Fibroblast of lung (primary cell): ENCODE results near the gene TMEM175. TPM values are rescaled to one million over a fixed set of nuclear protein-coding genes. Genes with fewer than 3 reads are reported as not detected.

ENCODE experiments used
- DNase-seq, 2 donors: peaks; one replicate each; pipeline versions ENCODE4 v3.0.0 to v3.0.0-alpha.2; 2010; ENCODE audit warnings: low read depth in 2 of 2
- H2AFZ ChIP-seq: 2 replicates; pipeline ENCODE4 v1.5.1; 2012; ENCODE audit warnings: low read length, control low read depth, inconsistent platforms
- H3K27ac ChIP-seq: 2 replicates; pipeline ENCODE4 v1.5.1; 2011; ENCODE audit warnings: low read length, control low read depth; ENCODE audit not compliant: insufficient read depth
- H3K27me3 ChIP-seq: 2 replicates; pipeline ENCODE4 v1.5.1; 2011; ENCODE audit warnings: mild to moderate bottlenecking, low read length; ENCODE audit not compliant: control insufficient read depth, insufficient read depth
- H3K36me3 ChIP-seq: 2 replicates; pipeline ENCODE4 v1.5.1; 2011; ENCODE audit warnings: low read length; ENCODE audit not compliant: control insufficient read depth, insufficient read depth
- H3K4me1 ChIP-seq: 2 replicates; pipeline ENCODE4 v1.5.1; 2011; ENCODE audit warnings: low read length; ENCODE audit not compliant: control insufficient read depth, insufficient read depth; ENCODE audit errors: extremely low read depth
- H3K4me2 ChIP-seq: 2 replicates; pipeline ENCODE4 v1.5.1; 2011; ENCODE audit warnings: low read length, control low read depth; ENCODE audit not compliant: insufficient read depth; ENCODE audit errors: extremely low read depth
- H3K4me3 ChIP-seq, 4 experiments: fragments of 200-600 bp in 1 of 4; sonication (generic) in 1 of 4; replicated peaks in 1 of 4; 2 replicates each; pipeline ENCODE4 v1.5.1; 2011 to 2016; ENCODE audit warnings: low read length in 4 of 4, low read depth in 3 of 4, mild to moderate bottlenecking in 3 of 4, control low read depth in 2 of 4, inconsistent platforms in 1 of 4, mixed read lengths in 1 of 4; ENCODE audit not compliant: insufficient read depth in 1 of 4; ENCODE audit errors: control extremely low read depth in 1 of 4
- H3K79me2 ChIP-seq: 2 replicates; pipeline ENCODE4 v1.5.1; 2012; ENCODE audit warnings: mild to moderate bottlenecking, low read length, inconsistent platforms; ENCODE audit not compliant: control insufficient read depth, insufficient read depth
- H3K9ac ChIP-seq: 2 replicates; pipeline ENCODE4 v1.5.1; 2011; ENCODE audit warnings: mild to moderate bottlenecking, low read length, control low read depth; ENCODE audit not compliant: insufficient read depth
- H3K9me3 ChIP-seq: 2 replicates; pipeline ENCODE4 v1.5.1; 2012; ENCODE audit warnings: low read depth, low read length; ENCODE audit not compliant: control insufficient read depth, insufficient read depth
- H4K20me1 ChIP-seq: 2 replicates; pipeline ENCODE4 v1.5.1; 2011; ENCODE audit warnings: low read length; ENCODE audit not compliant: control insufficient read depth, insufficient read depth; ENCODE audit errors: extremely low read depth
- EZH2 ChIP-seq: IDR thresholded peaks from 2 replicates; pipeline ENCODE4 v1.5.1; 2012; ENCODE audit warnings: low read length, control low read depth, mild to moderate bottlenecking; ENCODE audit errors: missing control alignments
- polyA plus RNA-seq, 2 donors: library from polyadenylated mRNA; depleted of rRNA in 1 of 2; stranded (reverse) in 1 of 2; unstranded in 1 of 2; fragments of >200 nt; gene quantifications; 2 replicates each; pipeline ENCODE4 v1.2.1, GENCODE V29; 2011 to 2012; ENCODE audit warnings: missing spikeins in 1 of 2
- total RNA-seq: library from RNA; depleted of rRNA; stranded (reverse); fragments of >200 nt; gene quantifications from 2 replicates; pipeline ENCODE4 v1.2.1, GENCODE V29; 2014
- TF ChIP-seq, protein P1 (sequence below), 2 donors: IDR thresholded peaks in 1 of 2; conservative IDR thresholded peaks in 1 of 2; 1 replicate in 1 of 2; 2 replicates in 1 of 2; pipeline ENCODE4 v1.5.1; 2011 to 2012; ENCODE audit warnings: low read length in 2 of 2, control low read depth in 1 of 2, inconsistent platforms in 1 of 2, low read depth in 1 of 2, mild to moderate bottlenecking in 1 of 2

The TMEM175 gene
- total and polyA plus RNA-seq, 2 donors (not counting 1 experiment from before 2014, with no cell fraction given): 16.3 to 23.9 TPM

DNA sequence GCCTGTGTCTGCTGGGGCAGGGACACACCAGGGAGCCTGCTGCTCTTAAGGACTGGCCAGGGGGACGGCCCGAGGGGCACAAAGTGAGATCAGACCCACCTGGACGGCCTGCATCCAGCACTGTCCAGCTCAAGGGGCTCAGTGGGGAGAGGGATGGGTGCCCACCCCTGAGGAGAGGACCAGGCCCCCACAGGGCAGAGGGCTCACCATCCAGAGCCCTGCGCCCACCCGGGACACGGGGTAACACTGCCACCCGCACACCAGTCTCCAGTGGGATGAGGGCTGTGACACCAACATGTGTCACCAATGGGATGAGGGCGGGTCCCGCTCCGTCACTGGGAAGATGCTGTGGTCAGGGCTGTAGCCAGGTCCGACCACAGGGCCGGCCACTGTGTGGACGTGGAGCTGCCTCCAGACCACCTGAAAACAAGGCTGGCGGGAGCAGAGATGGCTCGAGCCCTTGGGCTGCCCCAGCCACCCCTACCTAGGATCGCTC, 27.9 kb downstream of the TMEM175 start:
- no peaks in the 10 kb centered on the region for H3K79me2 ChIP-seq
- no peaks in the 10 kb centered on the region for H3K27me3 ChIP-seq
- H3K4me2 ChIP-seq: no peak overlapping the region
- DNase-seq: no peak
- H3K27ac ChIP-seq: no peak overlapping the region
- no peaks in the 10 kb centered on the region for H3K4me1 ChIP-seq
- no peaks in the 10 kb centered on the region for H3K9me3 ChIP-seq
- TF ChIP-seq, protein P1, sequence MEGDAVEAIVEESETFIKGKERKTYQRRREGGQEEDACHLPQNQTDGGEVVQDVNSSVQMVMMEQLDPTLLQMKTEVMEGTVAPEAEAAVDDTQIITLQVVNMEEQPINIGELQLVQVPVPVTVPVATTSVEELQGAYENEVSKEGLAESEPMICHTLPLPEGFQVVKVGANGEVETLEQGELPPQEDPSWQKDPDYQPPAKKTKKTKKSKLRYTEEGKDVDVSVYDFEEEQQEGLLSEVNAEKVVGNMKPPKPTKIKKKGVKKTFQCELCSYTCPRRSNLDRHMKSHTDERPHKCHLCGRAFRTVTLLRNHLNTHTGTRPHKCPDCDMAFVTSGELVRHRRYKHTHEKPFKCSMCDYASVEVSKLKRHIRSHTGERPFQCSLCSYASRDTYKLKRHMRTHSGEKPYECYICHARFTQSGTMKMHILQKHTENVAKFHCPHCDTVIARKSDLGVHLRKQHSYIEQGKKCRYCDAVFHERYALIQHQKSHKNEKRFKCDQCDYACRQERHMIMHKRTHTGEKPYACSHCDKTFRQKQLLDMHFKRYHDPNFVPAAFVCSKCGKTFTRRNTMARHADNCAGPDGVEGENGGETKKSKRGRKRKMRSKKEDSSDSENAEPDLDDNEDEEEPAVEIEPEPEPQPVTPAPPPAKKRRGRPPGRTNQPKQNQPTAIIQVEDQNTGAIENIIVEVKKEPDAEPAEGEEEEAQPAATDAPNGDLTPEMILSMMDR (conservative IDR thresholded peaks at IDR 0.05 in 1 of 2, IDR thresholded peaks at IDR 0.05 in 1 of 2; ENCODE audit: low read depth in 1 of 2, low read length in 2 of 2): no peak
- TF ChIP-seq EZH2: no peak
- no peak overlapping the region for H2AFZ ChIP-seq
- peaks cover 14% of the 10 kb centered on the region for H3K36me3 ChIP-seq
- no peak overlapping the region for H3K9ac ChIP-seq
- H4K20me1 ChIP-seq: no peaks in the 10 kb centered on the region
- no peak overlapping the region for H3K4me3 ChIP-seq

DNA sequence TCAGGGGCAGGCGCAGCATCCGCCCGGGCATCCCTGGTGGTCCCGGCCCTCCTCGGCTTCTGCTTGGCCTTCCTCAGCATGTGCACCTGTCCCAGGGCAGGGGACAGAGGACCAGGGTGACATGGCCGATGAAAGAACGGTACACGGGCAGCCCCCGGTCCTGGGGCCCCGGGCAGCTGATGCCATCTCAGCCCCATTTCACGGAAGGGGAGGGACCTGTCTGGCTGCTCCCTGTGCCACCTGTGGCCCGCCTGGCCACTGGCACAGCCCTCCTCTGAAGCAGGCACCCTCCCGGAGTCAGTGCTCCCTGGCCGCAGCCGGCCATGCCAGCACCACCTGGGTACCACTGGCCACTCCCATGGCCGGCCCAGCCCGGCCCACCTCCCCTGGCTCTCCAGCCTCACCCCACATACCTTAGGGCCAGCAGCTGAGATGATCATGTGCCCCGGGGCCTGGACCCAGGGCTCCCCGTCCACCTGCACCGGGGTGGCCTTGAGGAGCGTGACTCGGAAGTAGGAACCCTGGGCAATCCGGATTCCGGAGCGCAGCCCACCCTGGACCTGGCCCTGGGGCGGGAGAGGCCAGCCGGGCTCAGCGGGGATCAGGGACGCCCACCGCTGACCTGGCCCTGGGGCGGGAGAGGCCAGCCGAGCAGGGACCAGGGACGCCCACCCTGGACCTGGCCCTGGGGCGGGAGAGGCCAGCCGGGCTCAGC, 28.5 kb downstream of the TMEM175 start:
- H3K27me3 ChIP-seq: no peaks in the 10 kb centered on the region
- no peaks in the 10 kb centered on the region for H3K79me2 ChIP-seq
- no peak for DNase-seq
- no peak overlapping the region for H3K9ac ChIP-seq
- peaks cover 14% of the 10 kb centered on the region for H3K36me3 ChIP-seq
- no peaks in the 10 kb centered on the region for H3K9me3 ChIP-seq
- no peak overlapping the region for H3K4me3 ChIP-seq
- no peaks in the 10 kb centered on the region for H3K4me1 ChIP-seq
- TF ChIP-seq, protein P1 (conservative IDR thresholded peaks at IDR 0.05 in 1 of 2, IDR thresholded peaks at IDR 0.05 in 1 of 2; ENCODE audit: low read depth in 1 of 2, low read length in 2 of 2): no peak
- TF ChIP-seq EZH2: no peak
- H4K20me1 ChIP-seq: no peaks in the 10 kb centered on the region
- no peak overlapping the region for H3K4me2 ChIP-seq
- H3K27ac ChIP-seq: no peak overlapping the region
- no peak overlapping the region for H2AFZ ChIP-seq

DNA sequence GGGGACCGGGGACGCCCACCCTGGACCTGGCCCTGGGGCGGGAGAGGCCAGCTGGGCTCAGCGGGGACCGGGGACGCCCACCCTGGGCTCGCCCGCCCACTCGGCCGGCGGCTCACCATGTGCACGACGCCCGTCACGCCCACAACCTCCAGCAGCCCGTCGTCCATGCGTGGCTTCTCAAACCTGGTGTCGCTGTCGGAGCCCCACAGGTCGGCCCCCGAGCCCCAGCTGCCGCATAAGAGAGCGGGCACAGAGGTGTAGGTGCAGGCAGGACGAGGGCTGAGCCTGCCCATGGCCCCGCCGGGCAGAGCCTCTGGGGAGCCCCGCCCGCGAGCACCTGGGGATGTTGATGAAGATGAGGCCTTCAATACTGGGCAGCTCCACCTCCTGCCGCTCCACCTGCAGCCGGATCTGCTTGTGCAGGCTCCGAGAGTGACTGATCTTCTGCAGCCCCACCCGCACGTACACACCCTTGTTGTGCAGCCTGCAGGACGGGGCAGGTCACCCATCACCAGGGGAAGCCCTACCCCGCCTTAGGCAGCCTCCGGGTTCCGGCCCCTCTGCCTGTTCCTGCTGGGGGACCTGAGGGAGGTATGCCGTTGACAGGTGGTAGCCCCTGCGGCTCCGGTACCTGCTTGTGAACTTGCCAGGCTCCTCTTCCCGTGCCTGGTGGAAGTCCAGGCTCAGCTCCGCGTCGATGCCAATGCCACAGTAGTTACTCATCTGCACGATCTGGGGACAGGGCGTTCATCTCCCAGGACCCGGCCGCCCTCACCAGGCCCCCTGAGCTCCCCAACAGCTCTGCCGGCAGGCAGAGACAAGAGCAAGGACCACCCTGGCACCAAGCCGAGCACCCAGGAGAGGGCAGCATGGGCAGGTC, 29.3 kb downstream of the TMEM175 start:
- no peak for DNase-seq
- Histone ChIP-seq H2AFZ (no peak overlapping the region), H3K4me1 (no peaks in the 10 kb centered on the region), H4K20me1 (no peaks in the 10 kb centered on the region), H3K79me2 (no peaks in the 10 kb centered on the region), H3K27me3 (no peaks in the 10 kb centered on the region), H3K4me3 (no peak overlapping the region), H3K4me2 (no peak overlapping the region), H3K9me3 (no peaks in the 10 kb centered on the region), H3K36me3 (peaks cover 15% of the 10 kb centered on the region), H3K27ac (no peak overlapping the region), H3K9ac (no peak overlapping the region)
- TF ChIP-seq EZH2: no peak
- TF ChIP-seq, protein P1 (conservative IDR thresholded peaks at IDR 0.05 in 1 of 2, IDR thresholded peaks at IDR 0.05 in 1 of 2; ENCODE audit: low read depth in 1 of 2, low read length in 2 of 2): no peak
